Neuronal stem cell (in vitro differentiated cells): ENCODE measurements around the gene HCRTR2.
A peak's percentile ranks its signal among the peaks of the same experiment; 100 is the strongest.

Experiments used
- DNase-seq: peaks from one replicate; pipeline ENCODE4 v3.0.0-alpha.2; 2013; ENCODE audit warnings: low spot score
- H2AFZ ChIP-seq: one replicate; pipeline ENCODE4 v1.6.1; 2013; ENCODE audit warnings: mild to moderate bottlenecking, low read length, inconsistent platforms
- H2AK5ac ChIP-seq: 2 replicates; pipeline ENCODE4 v1.6.1; 2013; ENCODE audit warnings: low read depth, mild to moderate bottlenecking, inconsistent platforms, low read length, moderate library complexity, mixed read lengths
- H2BK120ac ChIP-seq: 2 replicates; pipeline ENCODE4 v1.6.1; 2013; ENCODE audit warnings: low read depth, mild to moderate bottlenecking, inconsistent platforms, low read length, moderate library complexity, mixed read lengths
- H2BK12ac ChIP-seq: one replicate; pipeline ENCODE4 v1.6.1; 2013; ENCODE audit warnings: low read length, inconsistent platforms
- H2BK15ac ChIP-seq: 2 replicates; pipeline ENCODE4 v1.6.1; 2013; ENCODE audit warnings: mild to moderate bottlenecking, low read length, inconsistent platforms, mixed read lengths
- H2BK5ac ChIP-seq: one replicate; pipeline ENCODE4 v1.6.1; 2013; ENCODE audit warnings: inconsistent platforms, mild to moderate bottlenecking, low read length, moderate library complexity
- H3K14ac ChIP-seq: one replicate; pipeline ENCODE4 v1.6.1; 2013; ENCODE audit warnings: low read length, inconsistent platforms
- H3K18ac ChIP-seq: 2 replicates; pipeline ENCODE4 v1.6.1; 2013; ENCODE audit warnings: low read length, inconsistent platforms
- H3K23ac ChIP-seq: 2 replicates; pipeline ENCODE4 v1.6.1; 2013; ENCODE audit warnings: low read depth, mild to moderate bottlenecking, mixed read lengths, low read length, inconsistent platforms; ENCODE audit not compliant: poor library complexity
- H3K27ac ChIP-seq: replicated peaks from 3 replicates; pipeline ENCODE4 v1.5.1; 2013; ENCODE audit warnings: low read length, inconsistent platforms
- H3K27me3 ChIP-seq, 3 experiments: 2 replicates each; pipeline ENCODE4 v1.6.1; 2013; ENCODE audit warnings: low read length in 3 of 3, mild to moderate bottlenecking in 2 of 3, inconsistent platforms in 1 of 3, low read depth in 1 of 3, mixed read lengths in 1 of 3, moderate library complexity in 1 of 3; ENCODE audit not compliant: control insufficient read depth in 3 of 3, insufficient read depth in 3 of 3
- H3K36me3 ChIP-seq, 2 donors: replicated peaks in 1 of 2; 2 replicates each; pipeline ENCODE4 v1.6.1; 2013; ENCODE audit warnings: low read length in 2 of 2; ENCODE audit not compliant: control insufficient read depth in 2 of 2, insufficient read depth in 2 of 2
- H3K4ac ChIP-seq: 2 replicates; pipeline ENCODE4 v1.6.1; 2013; ENCODE audit warnings: inconsistent platforms, mild to moderate bottlenecking, low read length, moderate library complexity
- H3K4me1 ChIP-seq, 2 donors: 1 replicate in 1 of 2; 2 replicates in 1 of 2; pipeline ENCODE4 v1.6.1; 2013; ENCODE audit warnings: low read length in 2 of 2, low read depth in 1 of 2; ENCODE audit not compliant: control insufficient read depth in 2 of 2, insufficient read depth in 1 of 2
- H3K4me2 ChIP-seq: one replicate; pipeline ENCODE4 v1.6.1; 2013; ENCODE audit warnings: mild to moderate bottlenecking, low read length, inconsistent platforms; ENCODE audit not compliant: insufficient read depth, poor library complexity, severe bottlenecking
- H3K4me3 ChIP-seq, 2 donors: 2 replicates each; pipeline ENCODE4 v1.5.1; 2013; ENCODE audit warnings: low read length in 2 of 2, mild to moderate bottlenecking in 2 of 2, inconsistent platforms in 1 of 2, moderate library complexity in 1 of 2
- H3K79me1 ChIP-seq: one replicate; pipeline ENCODE4 v1.6.1; 2013; ENCODE audit warnings: low read depth, mild to moderate bottlenecking, inconsistent platforms, low read length, moderate library complexity
- H3K9ac ChIP-seq: one replicate; pipeline ENCODE4 v1.6.1; 2013; ENCODE audit warnings: mild to moderate bottlenecking, low read depth, low read length, inconsistent platforms; ENCODE audit not compliant: poor library complexity
- H3K9me3 ChIP-seq, 2 donors: replicated peaks in 1 of 2; 2 replicates each; pipeline versions ENCODE3 to v1.6.1; 2013; ENCODE audit warnings: low read length in 2 of 2, mild to moderate bottlenecking in 2 of 2, inconsistent platforms in 1 of 2, low read depth in 1 of 2, mixed read lengths in 1 of 2, moderate library complexity in 1 of 2; ENCODE audit not compliant: control insufficient read depth in 2 of 2, insufficient read depth in 1 of 2
- H4K8ac ChIP-seq: one replicate; pipeline ENCODE4 v1.6.1; 2013; ENCODE audit warnings: low read depth, mild to moderate bottlenecking, inconsistent platforms, low read length, moderate library complexity
- H4K91ac ChIP-seq: one replicate; pipeline ENCODE4 v1.6.1; 2013; ENCODE audit warnings: low read length, low read depth, mild to moderate bottlenecking, inconsistent platforms; ENCODE audit not compliant: poor library complexity
- WGBS, 2 donors: extraction: QIAGEN DNeasy Blood & Tissue Kit; methylation state at CpG; one replicate each; pipeline ENCODE4 v1.1.7; 2013; ENCODE audit warnings: missing lambda C conversion rate in 2 of 2, mixed read lengths in 1 of 2; ENCODE audit not compliant: insufficient read length in 2 of 2, insufficient replicate concordance in 1 of 2; ENCODE audit errors: extremely low coverage in 2 of 2; 5-methylcytosine and 5-hydroxymethylcytosine counted together

HCRTR2 gene

GRCh38 chr6:55199239-55199638, 24.9 kb downstream of the HCRTR2 start:
- Histone ChIP-seq H3K9ac (no peak overlapping the region), H3K9me3 (no peaks in the 10 kb centered on the region), H2AFZ (peak overlapping the region; percentile 61), H2AK5ac (no peak overlapping the region), H3K18ac (no peak overlapping the region), H3K4me2 (no peak overlapping the region), H3K79me1 (no peaks in the 10 kb centered on the region), H3K27me3 (no peaks in the 10 kb centered on the region), H2BK15ac (no peak overlapping the region), H3K4me1 (no peaks in the 10 kb centered on the region), H2BK120ac (no peak overlapping the region), H3K36me3 (no peaks in the 10 kb centered on the region), H2BK12ac (no peak overlapping the region), H4K8ac (no peak overlapping the region), H4K91ac (no peak overlapping the region), H2BK5ac (no peak overlapping the region), H3K4ac (no peak overlapping the region), H3K4me3 (no peak overlapping the region), H3K14ac (no peak overlapping the region), H3K27ac (no peak overlapping the region), H3K23ac (no peak overlapping the region)
- no peak for DNase-seq

- no peak overlapping the region for H3K4ac ChIP-seq
- H4K91ac ChIP-seq, result no peak overlapping the region
- no peak overlapping the region for H3K4me2 ChIP-seq
- no peak overlapping the region for H2BK120ac ChIP-seq
- no peaks in the 10 kb centered on the region for H3K27me3 ChIP-seq
- H3K36me3 ChIP-seq, result no peaks in the 10 kb centered on the region
- DNase-seq, result no peak
- no peak overlapping the region for H2AK5ac ChIP-seq
- no peak overlapping the region for H3K23ac ChIP-seq
- H3K9me3 ChIP-seq, result no peaks in the 10 kb centered on the region
- H2BK12ac ChIP-seq, result no peak overlapping the region
- no peak overlapping the region for H2AFZ ChIP-seq
- H3K79me1 ChIP-seq, result no peaks in the 10 kb centered on the region
- no peak overlapping the region for H3K18ac ChIP-seq
- no peak overlapping the region for H2BK15ac ChIP-seq
- no CpG with 5 or more reads among the region's 3 CpGs for WGBS, 2 donors
- no peak overlapping the region for H3K27ac ChIP-seq
- no peak overlapping the region for H3K9ac ChIP-seq
- no peak overlapping the region for H3K14ac ChIP-seq
- no peak overlapping the region for H4K8ac ChIP-seq
- H2BK5ac ChIP-seq, result no peak overlapping the region
- H3K4me3 ChIP-seq, result no peak overlapping the region
- H3K4me1 ChIP-seq, result peaks cover 0 to 5% of the 10 kb centered on the region in 2 donors
Observed at GRCh38 chr6:55208478-55209458, 34.5 kb downstream of the HCRTR2 start.

DNA sequence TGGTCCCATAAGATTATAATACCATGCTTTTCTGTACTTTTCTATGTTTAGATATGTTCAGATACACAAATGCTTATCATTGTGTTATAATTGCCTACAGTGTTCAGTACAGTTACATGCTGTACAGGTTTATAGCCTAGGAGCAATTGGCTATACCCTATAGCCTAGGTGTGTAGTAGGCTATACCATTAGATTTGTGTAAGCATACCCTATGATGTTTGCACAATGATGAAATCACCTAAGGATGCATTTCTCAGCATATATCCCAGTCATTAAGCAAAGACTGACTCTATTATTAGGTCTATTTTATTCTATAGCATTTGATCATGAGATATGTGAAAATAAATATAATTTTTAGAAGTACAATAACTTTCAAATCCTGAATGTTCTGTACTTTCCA, 36.6 kb downstream of the HCRTR2 start:
- Histone ChIP-seq H3K9ac (no peak overlapping the region), H2BK5ac (no peak overlapping the region), H3K4ac (no peak overlapping the region), H3K14ac (no peak overlapping the region), H3K4me3 (no peak overlapping the region), H3K9me3 (no peaks in the 10 kb centered on the region), H3K27ac (no peak overlapping the region), H2AK5ac (no peak overlapping the region), H3K36me3 (no peaks in the 10 kb centered on the region), H4K91ac (no peak overlapping the region), H2BK120ac (no peak overlapping the region), H3K18ac (no peak overlapping the region), H3K27me3 (no peaks in the 10 kb centered on the region), H2BK12ac (no peak overlapping the region), H3K23ac (no peak overlapping the region), H3K4me2 (no peak overlapping the region), H2BK15ac (no peak overlapping the region), H3K79me1 (no peaks in the 10 kb centered on the region), H3K4me1 (peaks cover 0 to 5% of the 10 kb centered on the region in 2 donors), H4K8ac (no peak overlapping the region), H2AFZ (no peak overlapping the region)
- no peak for DNase-seq

- Histone ChIP-seq H2AFZ (peak overlapping the region; percentile 15), H3K4ac (no peak overlapping the region), H3K4me3 (no peak overlapping the region), H3K4me1 (peaks cover 0 to 5% of the 10 kb centered on the region in 2 donors), H3K9me3 (no peaks in the 10 kb centered on the region), H3K23ac (no peak overlapping the region), H4K91ac (no peak overlapping the region), H2BK120ac (no peak overlapping the region), H4K8ac (no peak overlapping the region), H2BK12ac (no peak overlapping the region), H2BK5ac (no peak overlapping the region), H3K4me2 (no peak overlapping the region), H2BK15ac (no peak overlapping the region), H3K27ac (no peak overlapping the region), H3K18ac (no peak overlapping the region), H3K79me1 (no peaks in the 10 kb centered on the region), H3K27me3 (no peaks in the 10 kb centered on the region), H3K14ac (no peak overlapping the region), H3K36me3 (no peaks in the 10 kb centered on the region), H2AK5ac (no peak overlapping the region), H3K9ac (no peak overlapping the region)
- no CpG with 5 or more reads among the region's 2 CpGs for WGBS, 2 donors
- no peak for DNase-seq
Observed at GRCh38 chr6:55212156-55212555, 37.8 kb downstream of the HCRTR2 start.
